Stimulated activated effector memory CD8-positive, alpha-beta T cell treated with anti-CD3 and anti-CD28 coated beads, Interleukin-12 subunit alpha, Interleukin-12 subunit beta, amount 100 ng/mL, for 72 hours (primary cell): ENCODE measurements around the gene SIK2.

Experiments
- ATAC-seq: fragments of 150-1000 bp; cut with Tn5 transposase; 2 replicates; pipeline ENCODE4 v1.10.0; 2021
- DNase-seq, 2 donors: peaks; one replicate each; pipeline ENCODE4 v3.0.0; 2021 to 2022; ENCODE audit warnings: low spot score in 2 of 2
- H3K27ac Mint-ChIP-seq: one replicate; pipeline ENCODE4 v1.8.0; 2022; ENCODE audit warnings: mild to moderate bottlenecking, mixed read lengths
- H3K36me3 Mint-ChIP-seq: one replicate; pipeline ENCODE4 v1.8.0; 2022; ENCODE audit warnings: mild to moderate bottlenecking, mixed read lengths
- H3K4me1 Mint-ChIP-seq: one replicate; pipeline ENCODE4 v1.8.0; 2022; ENCODE audit warnings: mixed read lengths
- H3K4me3 Mint-ChIP-seq: one replicate; pipeline ENCODE4 v1.8.0; 2022; ENCODE audit warnings: mild to moderate bottlenecking, mixed read lengths
- H3K9me3 Mint-ChIP-seq: one replicate; pipeline ENCODE4 v1.8.0; 2022; ENCODE audit warnings: mixed read lengths

SIK2 gene

GRCh38 chr11:111601979-111602864, at the start of gene SIK2:
TSS of gene SIK2 (plus strand) at chr11:111602449. CDS start at chr11:111602564, 115 bp downstream.
- Mint-ChIP-seq H3K4me3 (peak within 1 kb of the TSS; percentile 82), H3K9me3 (no peaks in the 10 kb centered on the region), H3K36me3 (no peaks in the 10 kb centered on the region), H3K27ac (peak within 1 kb of the TSS; percentile 70), H3K4me1 (peaks cover 33% of the 10 kb centered on the region)
- DNase-seq, result peak; percentile 81 to 94
- ATAC-seq, result peak; percentile 91

GRCh38 chr11:111554532-111554931, 47.7 kb upstream of the SIK2 start:
- ATAC-seq (no peak), DNase-seq (no peak)
- Mint-ChIP-seq H3K9me3 (no peaks in the 10 kb centered on the region), H3K4me1 (no peaks in the 10 kb centered on the region), H3K36me3 (no peaks in the 10 kb centered on the region), H3K27ac (no peak overlapping the region), H3K4me3 (no peak overlapping the region)

- Mint-ChIP-seq H3K4me1 (no peaks in the 10 kb centered on the region), H3K36me3 (no peaks in the 10 kb centered on the region), H3K9me3 (no peaks in the 10 kb centered on the region), H3K27ac (no peak overlapping the region), H3K4me3 (no peak overlapping the region)
- no peak for ATAC-seq
- no peak for DNase-seq
Measured at GRCh38 chr11:111555255-111555654, 47.0 kb upstream of the SIK2 start.

GRCh38 chr11:111557425-111558111, 44.7 kb upstream of the SIK2 start:
- no peak overlapping the region for H3K4me3 Mint-ChIP-seq
- H3K36me3 Mint-ChIP-seq, result no peaks in the 10 kb centered on the region
- ATAC-seq (no peak), DNase-seq (no peak)
- H3K27ac Mint-ChIP-seq, result no peak overlapping the region
- no peaks in the 10 kb centered on the region for H3K4me1 Mint-ChIP-seq
- no peaks in the 10 kb centered on the region for H3K9me3 Mint-ChIP-seq

GRCh38 chr11:111559800-111560464, 42.3 kb upstream of the SIK2 start:
- Mint-ChIP-seq H3K36me3 (no peaks in the 10 kb centered on the region), H3K9me3 (no peaks in the 10 kb centered on the region), H3K4me3 (no peak overlapping the region), H3K4me1 (no peaks in the 10 kb centered on the region), H3K27ac (no peak overlapping the region)
- ATAC-seq, result no peak
- DNase-seq, result no peak

- Mint-ChIP-seq H3K9me3 (no peaks in the 10 kb centered on the region), H3K36me3 (no peaks in the 10 kb centered on the region), H3K27ac (no peak overlapping the region), H3K4me3 (no peak overlapping the region), H3K4me1 (no peaks in the 10 kb centered on the region)
- DNase-seq (no peak), ATAC-seq (no peak)
Measured at GRCh38 chr11:111560800-111561199, 41.4 kb upstream of the SIK2 start.

GRCh38 chr11:111561306-111561705, 40.9 kb upstream of the SIK2 start:
- no peaks in the 10 kb centered on the region for H3K36me3 Mint-ChIP-seq
- DNase-seq (no peak), ATAC-seq (no peak)
- no peak overlapping the region for H3K27ac Mint-ChIP-seq
- H3K4me3 Mint-ChIP-seq, result no peak overlapping the region
- no peaks in the 10 kb centered on the region for H3K4me1 Mint-ChIP-seq
- no peaks in the 10 kb centered on the region for H3K9me3 Mint-ChIP-seq

GRCh38 chr11:111561791-111562325, 40.4 kb upstream of the SIK2 start:
- no peaks in the 10 kb centered on the region for H3K9me3 Mint-ChIP-seq
- DNase-seq (no peak), ATAC-seq (no peak)
- no peak overlapping the region for H3K27ac Mint-ChIP-seq
- no peaks in the 10 kb centered on the region for H3K4me1 Mint-ChIP-seq
- H3K4me3 Mint-ChIP-seq, result no peak overlapping the region
- no peaks in the 10 kb centered on the region for H3K36me3 Mint-ChIP-seq

GRCh38 chr11:111562692-111563389, 39.4 kb upstream of the SIK2 start:
- Mint-ChIP-seq H3K36me3 (no peaks in the 10 kb centered on the region), H3K4me1 (no peaks in the 10 kb centered on the region), H3K9me3 (no peaks in the 10 kb centered on the region), H3K4me3 (no peak overlapping the region), H3K27ac (no peak overlapping the region)
- no peak for DNase-seq
- ATAC-seq, result no peak

GRCh38 chr11:111565114-111565720, 37.0 kb upstream of the SIK2 start:
- Mint-ChIP-seq H3K36me3 (no peaks in the 10 kb centered on the region), H3K4me1 (no peaks in the 10 kb centered on the region), H3K4me3 (no peak overlapping the region), H3K9me3 (no peaks in the 10 kb centered on the region), H3K27ac (no peak overlapping the region)
- DNase-seq (peak; percentile 30 to 74), ATAC-seq (no peak)

GRCh38 chr11:111566324-111566723, 35.9 kb upstream of the SIK2 start:
- no peaks in the 10 kb centered on the region for H3K9me3 Mint-ChIP-seq
- DNase-seq (no peak), ATAC-seq (no peak)
- no peak overlapping the region for H3K27ac Mint-ChIP-seq
- no peaks in the 10 kb centered on the region for H3K36me3 Mint-ChIP-seq
- no peak overlapping the region for H3K4me3 Mint-ChIP-seq
- H3K4me1 Mint-ChIP-seq, result no peaks in the 10 kb centered on the region

- Mint-ChIP-seq H3K36me3 (no peaks in the 10 kb centered on the region), H3K4me1 (no peaks in the 10 kb centered on the region), H3K4me3 (no peak overlapping the region), H3K27ac (no peak overlapping the region), H3K9me3 (no peaks in the 10 kb centered on the region)
- DNase-seq (no peak), ATAC-seq (no peak)
Measured at GRCh38 chr11:111569476-111569875, 32.8 kb upstream of the SIK2 start.

- no peak for DNase-seq
- H3K27ac Mint-ChIP-seq, result no peak overlapping the region
- no peaks in the 10 kb centered on the region for H3K4me1 Mint-ChIP-seq
- no peaks in the 10 kb centered on the region for H3K36me3 Mint-ChIP-seq
- H3K9me3 Mint-ChIP-seq, result no peaks in the 10 kb centered on the region
- H3K4me3 Mint-ChIP-seq, result no peak overlapping the region
- no peak for ATAC-seq
Measured at GRCh38 chr11:111570796-111571195, 31.5 kb upstream of the SIK2 start.

- no peaks in the 10 kb centered on the region for H3K4me1 Mint-ChIP-seq
- no peak overlapping the region for H3K4me3 Mint-ChIP-seq
- no peak overlapping the region for H3K27ac Mint-ChIP-seq
- no peak for ATAC-seq
- H3K9me3 Mint-ChIP-seq, result no peaks in the 10 kb centered on the region
- H3K36me3 Mint-ChIP-seq, result no peaks in the 10 kb centered on the region
- no peak for DNase-seq
Measured at GRCh38 chr11:111571829-111572501, 30.3 kb upstream of the SIK2 start.
